Motor neuron (in vitro differentiated cells): ENCODE results near the gene MEX3A. TPM values are rescaled to one million over a fixed set of nuclear protein-coding genes. Genes with fewer than 3 reads are reported as not detected.

ENCODE experiments used
- total RNA-seq, 8 experiments: library from RNA; unstranded; fragments of 300-600 nt; gene quantifications; 2 replicates each; pipeline versions ENCODE4 v1.2.3 to v1.2.4, GENCODE V29; 2022

The MEX3A gene
- total RNA-seq, 8 experiments from 2014 or later = 1.2 to 92.3 (median 33.9) TPM

Other genes starting within 250 kb of the MEX3A start
- 10 to 100 TPM; 21.3 to 71.5 (median 42.9) TPM for gene GON4L, start 225.3 kb downstream of the MEX3A start, total RNA-seq
- gene SYT11, start 222.9 kb downstream of the MEX3A start, total RNA-seq = 100 to 1,000 TPM in 5 of 8 experiments, 1 to 10 TPM in 3; 1.3 to 260 (median 174) TPM
- gene RIT1, start 171.1 kb downstream of the MEX3A start, total RNA-seq = 10 to 100 TPM; 15.4 to 41.8 (median 28.1) TPM
- gene KHDC4, start 148.1 kb downstream of the MEX3A start, total RNA-seq = 10 to 100 TPM; 37.4 to 89.4 (median 62.4) TPM
- gene RXFP4, start 140.8 kb downstream of the MEX3A start, total RNA-seq = 1 to 10 TPM in 4 of 8 experiments, under 1 TPM in 2, not detected in 2; 0.87 to 2.3 (median 1.5) TPM
- 100 to 1,000 TPM in 1 of 8 experiments, 10 to 100 TPM in 7; 44.9 to 112 (median 73.5) TPM for gene ARHGEF2, start 103.9 kb downstream of the MEX3A start, total RNA-seq
- 100 to 1,000 TPM; 199 to 383 (median 327) TPM for gene SSR2, start 61.5 kb downstream of the MEX3A start, total RNA-seq
- 10 to 100 TPM; 22.7 to 51.1 (median 35.0) TPM for gene UBQLN4, start 28.7 kb downstream of the MEX3A start, total RNA-seq
- 100 to 1,000 TPM in 5 of 8 experiments, 10 to 100 TPM in 3; 85.2 to 166 (median 102) TPM for gene LAMTOR2, start 27.7 kb downstream of the MEX3A start, total RNA-seq
- gene RAB25, start 21.3 kb downstream of the MEX3A start, total RNA-seq = 1 to 10 TPM in 3 of 8 experiments, under 1 TPM in 2, not detected in 3; 0.50 to 1.3 (median 1.1) TPM
- 100 to 1,000 TPM in 3 of 8 experiments, 10 to 100 TPM in 5; 29.8 to 370 (median 68.0) TPM for gene LMNA, start 32.2 kb upstream of the MEX3A start, total RNA-seq
- 1 to 10 TPM in 7 of 8 experiments, under 1 TPM in 1; 0.85 to 6.1 (median 2.7) TPM for gene SEMA4A, start 71.1 kb upstream of the MEX3A start, total RNA-seq
- 10 to 100 TPM; 16.5 to 26.8 (median 20.9) TPM for gene SLC25A44, start 111.6 kb upstream of the MEX3A start, total RNA-seq
- gene PMF1, start 130.5 kb upstream of the MEX3A start, total RNA-seq = 100 to 1,000 TPM in 1 of 8 experiments, 10 to 100 TPM in 7; 19.8 to 131 (median 46.3) TPM
- 1 to 10 TPM in 3 of 8 experiments, under 1 TPM in 5; 0.36 to 2.6 (median 0.93) TPM for gene BGLAP, start 159.7 kb upstream of the MEX3A start, total RNA-seq
- 1 to 10 TPM in 7 of 8 experiments, under 1 TPM in 1; 0.61 to 8.6 (median 2.6) TPM for gene PAQR6, start 165.6 kb upstream of the MEX3A start, total RNA-seq
- gene SMG5, start 200.4 kb upstream of the MEX3A start, total RNA-seq = 10 to 100 TPM; 34.5 to 78.8 (median 62.7) TPM
- gene TMEM79, start 201.9 kb upstream of the MEX3A start, total RNA-seq = 1 to 10 TPM; 3.1 to 6.5 (median 4.8) TPM
- gene GLMP, start 213.2 kb upstream of the MEX3A start, total RNA-seq = 100 to 1,000 TPM in 1 of 8 experiments, 10 to 100 TPM in 7; 16.3 to 138 (median 33.0) TPM
- gene VHLL, start 216.8 kb upstream of the MEX3A start, total RNA-seq = 1 to 10 TPM in 1 of 8 experiments, under 1 TPM in 5, not detected in 2; 0.46 to 1.4 (median 0.67) TPM